Neural progenitor cell (in vitro differentiated cells): ENCODE measurements around the gene JAKMIP2.

Source experiments
- CTCF ChIP-seq: fragments of 200-600 bp; sonication (generic); IDR thresholded peaks from 2 replicates; pipeline ENCODE4 v1.5.1; 2017; ENCODE audit warnings: antibody characterized with exemption, mild to moderate bottlenecking
- EZH2 ChIP-seq: fragments of 200-600 bp; sonication (generic); IDR thresholded peaks from 2 replicates; pipeline ENCODE4 v1.6.1; 2017; ENCODE audit warnings: antibody characterized with exemption, mild to moderate bottlenecking, moderate library complexity
- EZH2phosphoT487 ChIP-seq: fragments of 200-600 bp; sonication (generic); IDR thresholded peaks from 2 replicates; pipeline ENCODE4 v1.6.1; 2017; ENCODE audit warnings: antibody characterized with exemption

- TF ChIP-seq CTCF (no peak), EZH2 (no peak), EZH2phosphoT487 (no peak)
Observed at GRCh38 chr5:147669169-147669869, 113.2 kb downstream of the JAKMIP2 start.
